Progenitor cell of endocrine pancreas (in vitro differentiated cells): ENCODE measurements around the gene RAB10. TPM values are rescaled to one million over a fixed set of nuclear protein-coding genes. Genes with fewer than 3 reads are reported as not detected.
"Not testable (repeated sequence)": the region's sequence is repeated elsewhere in the genome, so short reads cannot be mapped to it uniquely, and the experiment has no call there.

Experiments used
- DNase-seq: peaks from one replicate; pipeline ENCODE4 v3.0.0; 2021; ENCODE audit warnings: low spot score; ENCODE audit not compliant: unreplicated experiment
- H3K27ac Mint-ChIP-seq: 2 replicates; pipeline ENCODE4 v1.8.0; 2021; ENCODE audit warnings: mild to moderate bottlenecking, moderate library complexity, mixed read lengths
- H3K27me3 Mint-ChIP-seq: 2 replicates; pipeline ENCODE4 v1.8.0; 2021; ENCODE audit warnings: mixed read lengths
- H3K36me3 Mint-ChIP-seq: 2 replicates; pipeline ENCODE4 v1.8.0; 2022; ENCODE audit warnings: mixed read lengths; ENCODE audit not compliant: insufficient read depth
- H3K4me1 Mint-ChIP-seq: 2 replicates; pipeline ENCODE4 v1.8.0; 2021; ENCODE audit warnings: low read depth, mixed read lengths
- H3K4me3 Mint-ChIP-seq: 2 replicates; pipeline ENCODE4 v1.8.0; 2021; ENCODE audit warnings: low read depth, mild to moderate bottlenecking, moderate library complexity, mixed read lengths
- H3K9me3 Mint-ChIP-seq: 2 replicates; pipeline ENCODE4 v1.8.0; 2021; ENCODE audit warnings: low read depth, mixed read lengths
- total RNA-seq: library from RNA; stranded (reverse); gene quantifications from 2 replicates; pipeline ENCODE4 v1.2.1, GENCODE V29; 2021
- TF ChIP-seq, protein P1 (sequence below): fragments of 200-600 bp; sonication (generic); IDR thresholded peaks from one replicate; pipeline ENCODE4 v1.5.0; 2021; ENCODE audit warnings: antibody characterized with exemption, mild to moderate bottlenecking; ENCODE audit not compliant: unreplicated experiment

Gene RAB10
- total RNA-seq, 1 donor from 2014 or later = 114 TPM

DNA sequence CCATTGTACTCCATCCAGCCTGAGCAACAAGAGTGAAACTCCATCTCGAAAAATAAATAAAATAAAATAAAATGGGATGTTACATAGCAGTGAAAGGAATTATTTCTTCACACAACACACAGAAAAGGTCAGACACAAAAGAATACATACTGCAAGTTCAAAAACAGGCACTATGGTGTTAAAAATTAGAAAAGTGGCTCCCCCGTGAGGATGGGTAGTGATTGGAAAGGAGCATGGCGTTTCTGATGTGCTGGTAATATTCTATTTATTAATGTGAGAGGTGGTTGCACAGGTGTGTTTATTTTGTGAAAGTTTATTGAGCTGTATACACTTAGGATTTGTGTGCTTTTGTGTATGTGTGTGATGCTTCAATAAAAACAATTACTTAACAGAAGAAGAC is 22.9 kb upstream of the RAB10 start:
- DNase-seq = no peak
- Mint-ChIP-seq H3K4me3 (no peak overlapping the region), H3K9me3 (peaks cover 3% of the 10 kb centered on the region), H3K27ac (peak overlapping the region; percentile 53), H3K27me3 (peaks cover 8% of the 10 kb centered on the region), H3K4me1 (peaks cover 19% of the 10 kb centered on the region), H3K36me3 (no peaks in the 10 kb centered on the region)
- TF ChIP-seq, protein P1, sequence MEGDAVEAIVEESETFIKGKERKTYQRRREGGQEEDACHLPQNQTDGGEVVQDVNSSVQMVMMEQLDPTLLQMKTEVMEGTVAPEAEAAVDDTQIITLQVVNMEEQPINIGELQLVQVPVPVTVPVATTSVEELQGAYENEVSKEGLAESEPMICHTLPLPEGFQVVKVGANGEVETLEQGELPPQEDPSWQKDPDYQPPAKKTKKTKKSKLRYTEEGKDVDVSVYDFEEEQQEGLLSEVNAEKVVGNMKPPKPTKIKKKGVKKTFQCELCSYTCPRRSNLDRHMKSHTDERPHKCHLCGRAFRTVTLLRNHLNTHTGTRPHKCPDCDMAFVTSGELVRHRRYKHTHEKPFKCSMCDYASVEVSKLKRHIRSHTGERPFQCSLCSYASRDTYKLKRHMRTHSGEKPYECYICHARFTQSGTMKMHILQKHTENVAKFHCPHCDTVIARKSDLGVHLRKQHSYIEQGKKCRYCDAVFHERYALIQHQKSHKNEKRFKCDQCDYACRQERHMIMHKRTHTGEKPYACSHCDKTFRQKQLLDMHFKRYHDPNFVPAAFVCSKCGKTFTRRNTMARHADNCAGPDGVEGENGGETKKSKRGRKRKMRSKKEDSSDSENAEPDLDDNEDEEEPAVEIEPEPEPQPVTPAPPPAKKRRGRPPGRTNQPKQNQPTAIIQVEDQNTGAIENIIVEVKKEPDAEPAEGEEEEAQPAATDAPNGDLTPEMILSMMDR = no peak

DNA sequence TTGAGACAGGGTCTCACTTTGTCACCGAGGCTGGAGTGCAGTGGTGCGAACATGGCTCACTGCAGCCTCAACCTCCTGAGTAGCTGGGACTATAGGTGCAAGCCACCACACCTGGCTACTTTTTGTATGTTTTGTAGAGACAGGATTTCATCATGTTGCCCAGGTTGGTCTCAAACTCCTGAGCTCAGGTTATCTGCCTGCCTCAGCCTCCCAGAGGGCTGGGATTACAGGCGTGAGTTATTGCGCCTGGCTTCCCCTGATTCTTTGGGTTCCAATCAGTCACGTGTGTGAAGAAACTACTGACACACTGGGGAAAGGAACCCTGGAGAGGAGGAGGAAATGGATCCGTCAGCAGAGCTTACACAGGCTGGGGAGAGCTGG is 22.3 kb upstream of the RAB10 start:
- Mint-ChIP-seq H3K4me1 (peaks cover 19% of the 10 kb centered on the region), H3K9me3 (peaks cover 3% of the 10 kb centered on the region), H3K4me3 (no peak overlapping the region), H3K36me3 (no peaks in the 10 kb centered on the region), H3K27ac (peak overlapping the region; percentile 91), H3K27me3 (peaks cover 8% of the 10 kb centered on the region)
- DNase-seq = no peak
- TF ChIP-seq, protein P1 = no peak

DNA sequence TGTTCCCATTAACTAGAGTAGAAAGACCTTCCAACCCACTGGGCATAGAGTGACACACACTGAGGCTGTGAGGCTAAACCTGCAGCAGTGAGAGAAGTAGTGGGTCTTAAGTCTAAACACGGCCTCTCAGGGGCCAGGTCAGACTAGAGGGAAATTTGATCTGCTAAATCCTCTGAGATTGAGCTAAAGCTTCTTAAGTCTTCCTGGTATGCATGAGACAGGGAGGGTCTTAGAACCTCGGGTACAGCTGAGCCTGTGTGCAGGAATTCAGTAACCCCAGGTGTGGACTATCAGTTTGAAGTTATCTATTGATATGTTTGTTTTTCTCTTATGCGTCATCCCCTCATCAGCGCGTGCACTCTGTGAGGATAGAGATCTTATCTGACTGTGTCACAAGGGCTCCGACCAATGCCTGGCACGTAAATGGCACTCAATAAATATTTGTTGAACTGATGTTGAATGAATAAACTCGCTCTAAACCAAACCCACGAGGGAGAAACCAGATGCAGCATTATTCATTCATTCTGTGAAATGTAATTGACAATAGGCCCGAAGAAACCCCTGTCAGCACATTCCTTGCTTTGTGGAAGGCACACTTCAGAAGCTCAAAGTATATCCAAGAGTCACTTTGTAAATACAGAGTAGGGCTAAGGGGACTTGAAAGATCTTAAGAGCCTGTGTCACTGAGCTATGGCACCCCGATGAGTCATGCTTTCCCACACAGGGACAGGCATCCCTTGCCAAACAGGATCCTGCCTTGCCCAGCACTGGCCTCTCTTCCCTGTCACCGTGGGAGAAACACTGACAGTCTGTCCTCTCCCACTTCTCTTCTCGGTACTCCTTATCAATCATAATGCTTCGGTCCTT is 21.7 kb upstream of the RAB10 start:
- H3K36me3 Mint-ChIP-seq = no peaks in the 10 kb centered on the region
- H3K27ac Mint-ChIP-seq = peak overlapping the region; percentile 91
- H3K27me3 Mint-ChIP-seq = peaks cover 8% of the 10 kb centered on the region
- H3K4me1 Mint-ChIP-seq = peaks cover 19% of the 10 kb centered on the region
- TF ChIP-seq, protein P1 = no peak
- H3K4me3 Mint-ChIP-seq = no peak overlapping the region
- DNase-seq = no peak
- H3K9me3 Mint-ChIP-seq = peaks cover 3% of the 10 kb centered on the region

DNA sequence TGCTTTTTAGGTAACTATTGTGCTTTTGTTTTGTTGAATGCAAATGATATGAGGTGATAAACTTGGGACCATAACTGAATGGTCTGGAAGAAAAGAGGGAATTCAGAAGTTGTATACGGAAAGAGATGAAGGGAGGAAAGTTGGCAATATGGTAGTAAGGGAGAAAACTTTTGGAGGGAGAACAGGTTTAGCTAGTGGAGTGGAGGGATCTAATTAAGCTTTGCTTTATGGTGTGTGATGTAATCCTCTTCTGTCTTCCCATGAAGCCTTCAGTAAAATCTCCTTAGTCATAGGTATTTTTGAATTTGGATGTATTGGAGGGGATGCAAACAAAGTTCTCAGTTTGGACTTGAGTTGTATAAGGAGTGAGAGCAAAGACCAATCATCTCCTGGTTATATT is 20.2 kb upstream of the RAB10 start:
- H3K4me3 Mint-ChIP-seq = no peak overlapping the region
- TF ChIP-seq, protein P1 = no peak
- peak overlapping the region; percentile 11 for H3K27ac Mint-ChIP-seq
- H3K27me3 Mint-ChIP-seq = peaks cover 8% of the 10 kb centered on the region
- H3K36me3 Mint-ChIP-seq = no peaks in the 10 kb centered on the region
- DNase-seq = no peak
- H3K9me3 Mint-ChIP-seq = peaks cover 3% of the 10 kb centered on the region
- peaks cover 22% of the 10 kb centered on the region for H3K4me1 Mint-ChIP-seq

DNA sequence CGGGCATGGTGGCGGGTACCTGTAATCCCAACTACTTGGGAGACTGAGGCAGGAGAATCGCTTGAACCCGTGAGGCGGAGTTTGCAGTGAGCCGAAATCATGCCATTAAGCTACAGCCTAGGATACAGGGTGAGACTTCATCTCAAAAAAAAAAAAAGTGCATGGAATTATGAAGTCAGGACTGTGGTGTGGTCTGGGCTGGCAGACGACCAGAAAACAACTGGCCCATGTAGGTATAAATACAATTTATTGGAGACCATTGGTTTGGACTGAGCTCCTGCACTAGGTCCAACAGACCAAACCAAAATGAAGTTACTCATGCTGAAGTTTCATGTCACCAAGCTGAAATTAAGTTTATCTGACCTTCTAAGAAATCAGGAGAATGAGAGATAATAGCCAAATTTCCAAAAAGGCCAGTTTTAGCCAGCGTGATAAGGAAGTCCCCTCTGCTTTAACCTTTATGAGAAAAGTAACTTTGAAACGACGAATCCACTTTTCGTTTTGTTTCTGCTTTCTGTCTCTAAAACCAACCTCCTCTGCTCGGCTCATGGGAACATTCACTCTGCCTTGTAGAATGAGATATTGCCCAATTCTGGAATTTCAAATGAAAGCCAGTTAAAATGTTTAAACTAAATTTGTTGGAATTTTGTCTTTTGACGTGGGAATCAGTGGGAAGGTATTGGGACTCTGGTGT is 17.7 kb upstream of the RAB10 start:
- Mint-ChIP-seq H3K27me3 (peaks cover 8% of the 10 kb centered on the region), H3K4me1 (peaks cover 19% of the 10 kb centered on the region), H3K36me3 (no peaks in the 10 kb centered on the region), H3K9me3 (no peaks in the 10 kb centered on the region), H3K4me3 (no peak overlapping the region), H3K27ac (no peak overlapping the region)
- TF ChIP-seq, protein P1 = no peak
- no peak for DNase-seq

DNA sequence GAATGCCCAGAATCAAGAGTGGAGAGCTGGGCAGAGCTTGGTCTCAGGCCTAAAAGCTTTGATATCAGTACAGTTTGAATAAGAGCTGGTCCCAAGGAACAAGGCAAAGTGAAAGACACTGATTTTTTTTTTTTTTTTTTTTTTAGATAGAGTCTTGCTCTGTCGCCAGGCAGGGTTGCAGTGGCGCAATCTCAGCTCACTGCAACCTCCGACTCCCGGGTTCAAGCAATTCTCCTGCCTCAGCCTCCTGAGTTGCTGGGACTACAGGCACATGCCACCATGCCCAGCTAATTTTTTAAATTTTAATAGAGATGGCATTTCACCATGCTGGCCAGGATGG is 17.2 kb upstream of the RAB10 start:
- H3K36me3 Mint-ChIP-seq, H3K27ac Mint-ChIP-seq, H3K27me3 Mint-ChIP-seq, H3K4me3 Mint-ChIP-seq, DNase-seq, H3K9me3 Mint-ChIP-seq: not testable (repeated sequence)
- peaks cover 16% of the 10 kb centered on the region for H3K4me1 Mint-ChIP-seq
